Measurements from ENCODE around the gene ZNF536.
"Not testable (repeated sequence)": the region's sequence is repeated elsewhere in the genome, so short reads cannot be mapped to it uniquely, and the experiment has no call there.

Gene ZNF536

GRCh38 chr19:30390356-30390988 lies 18.3 kb downstream of the ZNF536 start:
- no peak for DNase-seq

- no peak for DNase-seq
Observed at GRCh38 chr19:30391052-30391451, 18.9 kb downstream of the ZNF536 start.

- no peak for DNase-seq
Observed at GRCh38 chr19:30391554-30392551, 19.7 kb downstream of the ZNF536 start.

GRCh38 chr19:30393046-30393445 lies 20.9 kb downstream of the ZNF536 start:
- no peak for DNase-seq

GRCh38 chr19:30393729-30394480 lies 21.7 kb downstream of the ZNF536 start:
- DNase-seq = no peak

- DNase-seq = no peak
Observed at GRCh38 chr19:30394481-30395151, 22.4 kb downstream of the ZNF536 start.

- no peak for DNase-seq
Observed at GRCh38 chr19:30395283-30395682, 23.1 kb downstream of the ZNF536 start.

GRCh38 chr19:30398539-30398938 lies 26.4 kb downstream of the ZNF536 start:
- not testable (repeated sequence) for DNase-seq

GRCh38 chr19:30401956-30402355 lies 29.8 kb downstream of the ZNF536 start:
- no peak for DNase-seq

- no peak for DNase-seq
Observed at GRCh38 chr19:30402436-30403202, 30.4 kb downstream of the ZNF536 start.

GRCh38 chr19:30403203-30403985 lies 31.2 kb downstream of the ZNF536 start:
- DNase-seq = no peak

- no peak for DNase-seq
Observed at GRCh38 chr19:30406220-30407067, 34.3 kb downstream of the ZNF536 start.

- no peak for DNase-seq
Observed at GRCh38 chr19:30407068-30407709, 35.0 kb downstream of the ZNF536 start.

- no peak for DNase-seq
Observed at GRCh38 chr19:30408734-30409301, 36.6 kb downstream of the ZNF536 start.

- no peak for DNase-seq
Observed at GRCh38 chr19:30411714-30412113, 39.5 kb downstream of the ZNF536 start.

GRCh38 chr19:30416375-30416774 lies 44.2 kb downstream of the ZNF536 start:
- DNase-seq = no peak

GRCh38 chr19:30417166-30417565 lies 45.0 kb downstream of the ZNF536 start:
- DNase-seq = not testable (repeated sequence)

- DNase-seq = no peak
Observed at GRCh38 chr19:30419568-30420180, 47.5 kb downstream of the ZNF536 start.

GRCh38 chr19:30420316-30420715 lies 48.1 kb downstream of the ZNF536 start:
- DNase-seq = no peak
